Right atrium auricular region (tissue), 2 donors: ENCODE data around the gene PI4K2A. TPM values are rescaled to one million over a fixed set of nuclear protein-coding genes. Genes with fewer than 3 reads are reported as not detected.

Experiments
- DNase-seq: peaks from one replicate; pipeline ENCODE4 v3.0.0-alpha.2; 2019; ENCODE audit warnings: low spot score
- H3K27ac ChIP-seq, 2 donors: fragments of 200-600 bp; sonication (generic); 1 replicate in 1 of 2; 2 replicates in 1 of 2; pipeline ENCODE4 v1.5.1; 2016 to 2019
- H3K27me3 ChIP-seq, 2 donors: fragments of 200-600 bp; sonication (generic); one replicate each; pipeline versions ENCODE4 v1.5.1 to v1.6.0; 2017 to 2019
- H3K36me3 ChIP-seq: fragments of 200-600 bp; sonication (generic); one replicate; pipeline ENCODE4 v1.5.1; 2016
- H3K4me1 ChIP-seq, 2 donors: fragments of 200-600 bp; sonication (generic); one replicate each; pipeline versions ENCODE4 v1.5.1 to v1.6.0; 2017 to 2019
- H3K4me3 ChIP-seq, 2 donors: fragments of 200-600 bp; sonication (generic); 1 replicate in 1 of 2; 2 replicates in 1 of 2; pipeline ENCODE4 v1.5.1; 2017 to 2019; ENCODE audit warnings: mild to moderate bottlenecking in 1 of 2, moderate library complexity in 1 of 2
- H3K9me3 ChIP-seq, 2 donors: fragments of 200-600 bp; sonication (generic); one replicate each; pipeline ENCODE4 v1.5.1; 2019
- CTCF ChIP-seq, 2 donors: fragments of 200-600 bp; sonication (generic); IDR thresholded peaks; one replicate each; pipeline ENCODE4 v1.5.1; 2019; ENCODE audit warnings: antibody characterized with exemption in 2 of 2
- total RNA-seq, 2 donors: library from RNA; depleted of rRNA; stranded (reverse); fragments of >200 nt; gene quantifications; one replicate each; pipeline ENCODE4 v1.1.0, GENCODE V29; 2016

Gene PI4K2A
- total RNA-seq, 2 donors from 2014 or later: 14.7 to 20.2 TPM

DNA sequence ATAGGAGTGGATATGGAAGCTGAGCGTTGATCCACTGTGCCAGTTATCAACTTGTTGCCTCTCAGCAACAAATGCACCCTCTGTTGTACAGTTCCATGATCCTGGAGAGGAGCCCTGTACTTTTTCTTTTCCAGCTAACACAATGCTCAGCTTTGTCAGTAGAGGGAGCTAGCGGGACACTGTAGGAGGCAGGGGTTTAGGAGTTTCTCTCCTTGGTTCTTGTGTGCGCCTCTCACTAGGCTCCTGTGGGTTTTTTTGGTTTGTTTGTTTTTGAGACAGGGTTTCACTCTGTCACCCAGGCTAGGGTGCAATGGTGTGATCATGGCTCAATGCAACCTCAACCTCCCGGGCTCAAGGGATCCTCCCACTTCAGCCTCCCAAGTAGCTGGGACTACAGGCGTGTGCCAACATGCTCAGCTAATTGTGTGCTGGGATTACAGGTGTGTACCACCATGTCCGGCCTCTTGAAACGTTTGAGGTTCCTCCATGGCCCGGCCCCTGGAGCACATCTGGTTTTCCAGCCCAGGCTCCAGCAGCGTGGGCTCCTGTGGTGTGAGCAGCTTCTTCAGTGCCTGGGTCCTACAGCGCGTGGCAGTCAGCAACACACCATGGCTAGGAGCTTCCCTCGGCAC is 61.1 kb downstream of the PI4K2A start:
- H3K27ac ChIP-seq: no peak overlapping the region
- H3K27me3 ChIP-seq: no peaks in the 10 kb centered on the region
- TF ChIP-seq CTCF (IDR thresholded peaks at IDR 0.05): peak; percentile 72 to 89
- H3K36me3 ChIP-seq: no peaks in the 10 kb centered on the region
- no peak for DNase-seq
- no peaks in the 10 kb centered on the region for H3K9me3 ChIP-seq
- H3K4me1 ChIP-seq: peaks cover 0 to 6% of the 10 kb centered on the region in 2 donors
- H3K4me3 ChIP-seq: no peak overlapping the region

GRCh38 chr10:97703398-97704067 is 63.1 kb downstream of the PI4K2A start:
- Histone ChIP-seq H3K27me3 (no peaks in the 10 kb centered on the region), H3K4me3 (no peak overlapping the region), H3K36me3 (no peaks in the 10 kb centered on the region), H3K9me3 (no peaks in the 10 kb centered on the region), H3K4me1 (peaks cover 0 to 6% of the 10 kb centered on the region in 2 donors), H3K27ac (no peak overlapping the region)
- no peak for DNase-seq
- no peak for TF ChIP-seq CTCF (IDR thresholded peaks at IDR 0.05)

DNA sequence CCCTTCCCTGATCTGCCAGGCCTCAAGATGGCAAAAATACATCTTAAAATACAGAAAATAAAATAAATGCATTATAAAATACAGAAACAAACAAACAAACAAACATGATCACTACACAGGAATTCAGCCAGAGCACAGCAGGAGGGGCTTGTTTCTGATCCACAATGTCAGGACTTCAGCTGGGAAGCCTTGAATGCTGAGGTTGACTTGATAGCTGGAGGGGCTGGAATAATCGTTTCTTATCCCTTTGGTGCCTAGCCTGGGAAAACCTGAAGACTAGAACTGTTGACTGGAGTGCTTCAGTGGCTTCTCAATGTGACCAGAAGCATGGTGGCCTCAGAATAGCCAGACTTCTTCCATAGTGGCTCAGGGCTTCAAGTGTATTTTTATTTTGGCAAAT is 63.9 kb downstream of the PI4K2A start:
- no peak for TF ChIP-seq CTCF (IDR thresholded peaks at IDR 0.05)
- Histone ChIP-seq H3K27me3 (no peaks in the 10 kb centered on the region), H3K4me3 (no peak overlapping the region), H3K9me3 (no peaks in the 10 kb centered on the region), H3K36me3 (no peaks in the 10 kb centered on the region), H3K4me1 (peaks cover 0 to 12% of the 10 kb centered on the region in 2 donors), H3K27ac (no peak overlapping the region)
- no peak for DNase-seq

- no peak for DNase-seq
- H3K4me3 ChIP-seq: no peak overlapping the region
- TF ChIP-seq CTCF (IDR thresholded peaks at IDR 0.05): no peak
- no peaks in the 10 kb centered on the region for H3K27me3 ChIP-seq
- H3K27ac ChIP-seq: no peak overlapping the region
- no peaks in the 10 kb centered on the region for H3K9me3 ChIP-seq
- no peaks in the 10 kb centered on the region for H3K36me3 ChIP-seq
- peaks cover 0 to 18% of the 10 kb centered on the region in 2 donors for H3K4me1 ChIP-seq
These were observed 64.7 kb downstream of the PI4K2A start for GRCh38 chr10:97705006-97705670.

- no peaks in the 10 kb centered on the region for H3K9me3 ChIP-seq
- TF ChIP-seq CTCF (IDR thresholded peaks at IDR 0.05): no peak
- H3K4me3 ChIP-seq: no peak overlapping the region
- no peaks in the 10 kb centered on the region for H3K27me3 ChIP-seq
- DNase-seq: no peak
- no peaks in the 10 kb centered on the region for H3K36me3 ChIP-seq
- peak overlapping the region in 1 of 2 donors; percentile 29 for H3K27ac ChIP-seq
- peaks cover 0 to 12% of the 10 kb centered on the region in 2 donors for H3K4me1 ChIP-seq
These were observed 66.8 kb downstream of the PI4K2A start for GRCh38 chr10:97707134-97707861.
